Activated B cell treated with CpG ODN at 0.5 μM for 24 hours (primary cell): ENCODE data around the gene TPPP3. TPM values are rescaled to one million over a fixed set of nuclear protein-coding genes. Genes with fewer than 3 reads are reported as not detected.

Experiments used
- ATAC-seq: fragments of 200-7000 bp; cut with Tn5 transposase; one replicate; pipeline ENCODE4 v1.10.0; 2021; ENCODE audit warnings: low read depth, mild to moderate bottlenecking, moderate library complexity
- CTCF ChIA-PET: fragments of 350-600 bp; sonication (Branson Sonifier 250); formaldehyde crosslinking; loops from one replicate; lab custom pipeline; 2021; ENCODE audit warnings: antibody characterized with exemption; lab: Charles Lee
- POLR2A ChIA-PET: fragments of 350-600 bp; sonication (Branson Sonifier 250); formaldehyde crosslinking; loops from one replicate; lab custom pipeline; 2021; ENCODE audit warnings: antibody characterized with exemption; lab: Charles Lee
- DNase-seq: peaks from one replicate; pipeline ENCODE4 v3.0.0; 2022
- H3K27ac Mint-ChIP-seq: one replicate; pipeline ENCODE4 v1.8.0; 2020; ENCODE audit warnings: mixed read lengths
- H3K27me3 Mint-ChIP-seq: one replicate; pipeline ENCODE4 v1.8.0; 2021; ENCODE audit warnings: mixed read lengths
- H3K36me3 Mint-ChIP-seq: one replicate; pipeline ENCODE4 v1.8.0; 2021; ENCODE audit warnings: low read depth, mixed read lengths
- H3K4me1 Mint-ChIP-seq: one replicate; pipeline ENCODE4 v1.8.0; 2021; ENCODE audit warnings: mixed read lengths
- H3K4me3 Mint-ChIP-seq: one replicate; pipeline ENCODE4 v1.8.0; 2020; ENCODE audit warnings: mild to moderate bottlenecking, mixed read lengths
- H3K9me3 Mint-ChIP-seq: one replicate; pipeline ENCODE4 v1.8.0; 2020; ENCODE audit warnings: mixed read lengths
- intact Hi-C: fragments of 100-400 bp; cut with micrococcal nuclease; formaldehyde crosslinking; loops from one replicate; pipeline ENCODE4 v1.15.1; 2024
- total RNA-seq: library from RNA; stranded (reverse); gene quantifications from 2 replicates; pipeline ENCODE4 v1.2.3, GENCODE V29; 2022
- TF ChIP-seq, protein P1 (sequence below): fragments of 200-600 bp; IDR thresholded peaks from one replicate; pipeline ENCODE4 v1.8.0; 2022; ENCODE audit warnings: antibody characterized with exemption, mild to moderate bottlenecking

TPPP3 gene
- total RNA-seq, 1 donor from 2014 or later = not detected

DNA sequence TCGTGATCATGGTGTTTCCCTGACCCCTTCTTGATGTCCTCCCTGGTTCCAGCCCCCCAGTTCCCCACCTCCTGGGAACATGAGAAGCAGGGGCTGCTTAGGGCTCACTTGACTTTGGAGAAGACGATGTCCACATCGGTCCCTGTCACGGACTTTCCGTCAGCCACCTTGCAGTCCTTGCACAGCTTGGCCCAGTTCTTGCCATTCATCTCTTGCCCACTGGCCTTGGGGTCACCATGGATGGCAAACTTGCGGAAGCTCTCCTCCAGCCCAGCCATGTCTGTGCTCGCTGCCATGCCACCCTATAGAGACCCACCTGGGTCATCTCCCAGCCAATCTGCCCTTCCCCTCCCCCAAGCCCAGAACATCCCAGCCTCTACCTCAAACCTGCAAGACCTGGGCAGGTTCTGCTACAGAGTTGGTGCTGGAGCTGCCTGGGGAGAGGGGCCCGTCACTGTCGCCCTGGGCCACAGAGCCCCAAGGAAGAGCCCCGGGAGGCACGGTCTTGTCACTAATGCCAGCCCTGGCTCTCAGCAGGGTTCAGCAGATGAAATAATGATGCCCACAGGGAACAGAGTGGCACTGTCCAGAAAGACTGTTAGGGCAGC lies 2.4 kb downstream of the TPPP3 start:
- Mint-ChIP-seq H3K27me3 (peaks cover 23% of the 10 kb centered on the region), H3K9me3 (no peaks in the 10 kb centered on the region), H3K36me3 (no peaks in the 10 kb centered on the region), H3K27ac (no peak overlapping the region), H3K4me1 (peaks cover 19% of the 10 kb centered on the region), H3K4me3 (no peak overlapping the region)
- DNase-seq (no peak), ATAC-seq (no peak)
- POLR2A ChIA-PET = interaction anchor here (0.6 kb wide), 1 partner anchor 13 kb away, joined by 4 read pairs; no protein-coding TSS in a partner anchor
- TF ChIP-seq, protein P1, sequence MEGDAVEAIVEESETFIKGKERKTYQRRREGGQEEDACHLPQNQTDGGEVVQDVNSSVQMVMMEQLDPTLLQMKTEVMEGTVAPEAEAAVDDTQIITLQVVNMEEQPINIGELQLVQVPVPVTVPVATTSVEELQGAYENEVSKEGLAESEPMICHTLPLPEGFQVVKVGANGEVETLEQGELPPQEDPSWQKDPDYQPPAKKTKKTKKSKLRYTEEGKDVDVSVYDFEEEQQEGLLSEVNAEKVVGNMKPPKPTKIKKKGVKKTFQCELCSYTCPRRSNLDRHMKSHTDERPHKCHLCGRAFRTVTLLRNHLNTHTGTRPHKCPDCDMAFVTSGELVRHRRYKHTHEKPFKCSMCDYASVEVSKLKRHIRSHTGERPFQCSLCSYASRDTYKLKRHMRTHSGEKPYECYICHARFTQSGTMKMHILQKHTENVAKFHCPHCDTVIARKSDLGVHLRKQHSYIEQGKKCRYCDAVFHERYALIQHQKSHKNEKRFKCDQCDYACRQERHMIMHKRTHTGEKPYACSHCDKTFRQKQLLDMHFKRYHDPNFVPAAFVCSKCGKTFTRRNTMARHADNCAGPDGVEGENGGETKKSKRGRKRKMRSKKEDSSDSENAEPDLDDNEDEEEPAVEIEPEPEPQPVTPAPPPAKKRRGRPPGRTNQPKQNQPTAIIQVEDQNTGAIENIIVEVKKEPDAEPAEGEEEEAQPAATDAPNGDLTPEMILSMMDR = no peak
- CTCF ChIA-PET = interaction anchor here (1.0 kb wide), 1 partner anchor 56 kb away, joined by 3 read pairs; no protein-coding TSS in a partner anchor
- intact Hi-C loops = no loop called here

DNA sequence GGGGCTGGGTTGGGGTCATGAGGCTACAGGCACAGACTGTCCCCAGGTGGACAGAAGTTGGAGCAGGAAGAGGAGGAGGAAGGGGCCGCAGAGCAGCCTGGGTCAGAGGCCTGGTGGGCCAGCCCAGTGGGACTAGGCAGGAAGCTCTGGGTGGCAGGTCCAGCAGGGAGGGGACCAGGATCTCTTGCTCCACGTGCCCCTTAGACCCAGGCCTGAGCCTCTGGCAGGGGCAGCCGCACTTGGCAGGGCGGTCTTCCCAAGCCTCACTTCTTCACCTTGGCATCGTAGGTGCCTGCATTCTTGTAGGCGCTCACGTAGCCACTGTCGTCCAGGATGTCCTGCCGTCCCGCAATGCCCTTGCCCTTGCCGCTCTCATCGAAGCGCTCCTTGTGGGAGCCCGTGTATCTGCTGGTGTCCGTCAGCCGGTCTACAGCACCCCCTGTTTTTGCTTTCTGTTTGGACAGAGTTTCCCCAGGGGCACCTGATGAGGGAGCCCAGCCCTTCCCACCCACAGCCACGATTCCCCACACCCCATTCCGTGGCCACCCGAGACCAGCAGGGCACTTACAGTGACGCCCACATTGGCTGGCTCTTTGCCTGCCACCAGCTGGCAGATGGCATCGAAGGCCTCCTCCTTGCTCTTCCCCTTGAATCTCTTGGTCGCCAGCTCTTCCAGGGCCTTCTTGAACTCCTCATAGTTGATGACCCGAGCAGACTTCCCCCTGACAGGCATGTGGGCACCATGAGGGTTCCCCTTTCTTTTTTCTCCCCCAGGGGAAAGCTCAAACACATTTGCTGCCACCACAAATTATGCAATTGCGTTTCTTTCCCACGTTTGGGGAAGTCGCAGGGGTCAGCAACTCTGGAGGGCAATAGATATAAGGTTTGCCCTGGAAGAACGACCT lies 3.1 kb downstream of the TPPP3 start:
- Mint-ChIP-seq H3K4me1 (peaks cover 19% of the 10 kb centered on the region), H3K4me3 (no peak overlapping the region), H3K27me3 (peaks cover 23% of the 10 kb centered on the region), H3K9me3 (no peaks in the 10 kb centered on the region), H3K36me3 (no peaks in the 10 kb centered on the region), H3K27ac (peak overlapping the region; percentile 19)
- intact Hi-C loops = no loop called here
- DNase-seq (no peak), ATAC-seq (no peak)
- ChIA-PET POLR2A (no interaction called here), CTCF (interaction anchor here (1.0 to 1.1 kb wide), 2 partner anchors 9 to 57 kb away, joined by 3 read pairs; no protein-coding TSS in a partner anchor)
- TF ChIP-seq, protein P1 = no peak

DNA sequence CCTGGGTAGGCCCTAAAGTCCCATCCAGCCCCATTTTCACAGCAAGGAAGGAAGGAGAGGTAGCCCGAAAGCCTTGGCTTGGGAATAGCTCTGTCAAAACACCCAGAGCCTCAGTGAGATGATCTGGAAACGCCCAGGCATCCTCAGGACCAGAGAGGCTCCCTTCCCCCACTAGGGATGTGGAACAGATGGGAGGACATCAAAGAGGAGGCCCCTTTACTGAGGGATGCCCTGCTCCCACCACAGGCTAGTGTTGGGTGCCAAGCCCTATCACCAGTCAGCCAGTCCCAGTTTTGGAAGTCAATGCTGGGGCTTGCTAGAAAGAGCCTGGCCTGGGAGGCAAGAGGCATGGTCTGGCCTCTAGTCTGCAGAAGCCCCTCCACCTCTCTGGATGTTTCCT lies 4.7 kb downstream of the TPPP3 start:
- Mint-ChIP-seq H3K9me3 (no peaks in the 10 kb centered on the region), H3K4me3 (no peak overlapping the region), H3K36me3 (no peaks in the 10 kb centered on the region), H3K27ac (no peak overlapping the region), H3K27me3 (peaks cover 19% of the 10 kb centered on the region), H3K4me1 (peaks cover 11% of the 10 kb centered on the region)
- CTCF ChIA-PET = interaction anchor here (1.1 kb wide), 1 partner anchor 11 kb away, joined by 3 read pairs; no protein-coding TSS in a partner anchor
- ATAC-seq (no peak), DNase-seq (no peak)
- intact Hi-C loops = no loop called here
- POLR2A ChIA-PET = interaction anchor here (0.6 kb wide), 2 partner anchors 61 to 1454 kb away, joined by 5 to 8 read pairs; no protein-coding TSS in a partner anchor
- TF ChIP-seq, protein P1 = no peak

DNA sequence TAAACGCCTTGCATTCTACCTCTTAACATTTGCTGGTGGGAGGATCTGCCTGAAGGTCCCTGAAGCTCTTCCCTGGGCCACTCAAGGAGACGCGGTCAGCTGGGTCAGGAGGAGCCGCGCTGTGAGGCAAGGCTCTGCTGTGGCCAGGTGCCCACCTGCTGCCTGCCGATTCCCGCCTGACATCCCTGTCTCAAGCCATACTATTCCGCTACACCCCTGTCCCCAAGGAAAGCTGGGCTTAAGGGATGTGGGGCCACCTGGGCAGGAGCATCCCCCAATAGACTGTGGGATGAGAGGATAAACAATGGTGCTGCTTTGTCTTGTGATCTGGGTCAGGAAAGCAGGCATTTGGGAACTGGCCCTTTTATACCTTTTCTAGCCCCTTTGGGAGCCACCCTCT lies 5.1 kb downstream of the TPPP3 start:
- ChIA-PET CTCF (no interaction called here), POLR2A (interaction anchor here (0.6 kb wide), 2 partner anchors 60 to 1455 kb away, joined by 5 to 8 read pairs; no protein-coding TSS in a partner anchor)
- DNase-seq (no peak), ATAC-seq (no peak)
- Mint-ChIP-seq H3K4me1 (peaks cover 10% of the 10 kb centered on the region), H3K36me3 (no peaks in the 10 kb centered on the region), H3K4me3 (no peak overlapping the region), H3K9me3 (no peaks in the 10 kb centered on the region), H3K27me3 (peaks cover 19% of the 10 kb centered on the region), H3K27ac (no peak overlapping the region)
- TF ChIP-seq, protein P1 = no peak
- intact Hi-C loops = no loop called here
